ENCODE measurements around the gene RDX.
"Not testable (repeated sequence)": the region's sequence is repeated elsewhere in the genome, so short reads cannot be mapped to it uniquely, and the experiment has no call there.

Gene RDX

GRCh38 chr11:110290591-110291334 lies 5.7 kb downstream of the RDX start:
- FAIRE-seq = peak; percentile 42
- TF ChIP-seq TAF1 (IDR thresholded peaks at IDR 0.05; ENCODE audit: borderline replicate concordance, low read depth, low read length) = no peak
- TF ChIP-seq POLR2A (IDR thresholded peaks at IDR 0.05; ENCODE audit: low read depth, low read length) = no peak
- TF ChIP-seq POLR2AphosphoS5 (IDR thresholded peaks at IDR 0.05; ENCODE audit: low read depth, low read length) = no peak
- no peak for DNase-seq (ENCODE audit: insufficient read length)

GRCh38 chr11:110289472-110289871 lies 6.9 kb downstream of the RDX start:
- DNase-seq (ENCODE audit: insufficient read length) (no peak), FAIRE-seq (no peak)
- TF ChIP-seq POLR2A (IDR thresholded peaks at IDR 0.05; ENCODE audit: low read depth, low read length) = no peak
- no peak for TF ChIP-seq POLR2AphosphoS5 (IDR thresholded peaks at IDR 0.05; ENCODE audit: low read depth, low read length)
- TF ChIP-seq TAF1 (IDR thresholded peaks at IDR 0.05; ENCODE audit: borderline replicate concordance, low read depth, low read length) = no peak

GRCh38 chr11:110287537-110287936 lies 8.9 kb downstream of the RDX start:
- DNase-seq (ENCODE audit: insufficient read length) (no peak), FAIRE-seq (peak; percentile 5)
- TF ChIP-seq POLR2AphosphoS5 (IDR thresholded peaks at IDR 0.05; ENCODE audit: low read depth, low read length) = no peak
- TF ChIP-seq POLR2A (IDR thresholded peaks at IDR 0.05; ENCODE audit: low read depth, low read length) = no peak
- TF ChIP-seq TAF1 (IDR thresholded peaks at IDR 0.05; ENCODE audit: borderline replicate concordance, low read depth, low read length) = no peak

- no peak for FAIRE-seq
- no peak for DNase-seq (ENCODE audit: insufficient read length)
- no peak for TF ChIP-seq TAF1 (IDR thresholded peaks at IDR 0.05; ENCODE audit: borderline replicate concordance, low read depth, low read length)
- TF ChIP-seq POLR2A (IDR thresholded peaks at IDR 0.05; ENCODE audit: low read depth, low read length) = no peak
- no peak for TF ChIP-seq POLR2AphosphoS5 (IDR thresholded peaks at IDR 0.05; ENCODE audit: low read depth, low read length)
Measured at GRCh38 chr11:110286298-110287040, 9.9 kb downstream of the RDX start.

GRCh38 chr11:110283862-110284261 lies 12.6 kb downstream of the RDX start:
- FAIRE-seq = no peak
- no peak for TF ChIP-seq POLR2A (IDR thresholded peaks at IDR 0.05; ENCODE audit: low read depth, low read length)
- no peak for TF ChIP-seq POLR2AphosphoS5 (IDR thresholded peaks at IDR 0.05; ENCODE audit: low read depth, low read length)
- TF ChIP-seq TAF1 (IDR thresholded peaks at IDR 0.05; ENCODE audit: borderline replicate concordance, low read depth, low read length) = no peak
- DNase-seq (ENCODE audit: insufficient read length) = no peak

GRCh38 chr11:110280595-110280994 lies 15.8 kb downstream of the RDX start:
- FAIRE-seq; DNase-seq (ENCODE audit: insufficient read length): not testable (repeated sequence)

- no peak for FAIRE-seq
- TF ChIP-seq POLR2AphosphoS5 (IDR thresholded peaks at IDR 0.05; ENCODE audit: low read depth, low read length) (no peak), TAF1 (IDR thresholded peaks at IDR 0.05; ENCODE audit: borderline replicate concordance, low read depth, low read length) (no peak), POLR2A (IDR thresholded peaks at IDR 0.05; ENCODE audit: low read depth, low read length) (no peak)
- no peak for DNase-seq (ENCODE audit: insufficient read length)
Measured at GRCh38 chr11:110279881-110280280, 16.5 kb downstream of the RDX start.

GRCh38 chr11:110272919-110273318 lies 23.5 kb downstream of the RDX start:
- DNase-seq (ENCODE audit: insufficient read length) (no peak), FAIRE-seq (no peak)
- TF ChIP-seq POLR2AphosphoS5 (IDR thresholded peaks at IDR 0.05; ENCODE audit: low read depth, low read length) (no peak), POLR2A (IDR thresholded peaks at IDR 0.05; ENCODE audit: low read depth, low read length) (no peak), TAF1 (IDR thresholded peaks at IDR 0.05; ENCODE audit: borderline replicate concordance, low read depth, low read length) (no peak)

- FAIRE-seq (peak; percentile 71), DNase-seq (ENCODE audit: insufficient read length) (no peak)
- no peak for TF ChIP-seq POLR2A (IDR thresholded peaks at IDR 0.05; ENCODE audit: low read depth, low read length)
- TF ChIP-seq TAF1 (IDR thresholded peaks at IDR 0.05; ENCODE audit: borderline replicate concordance, low read depth, low read length) = no peak
- no peak for TF ChIP-seq POLR2AphosphoS5 (IDR thresholded peaks at IDR 0.05; ENCODE audit: low read depth, low read length)
Measured at GRCh38 chr11:110269996-110270395, 26.4 kb downstream of the RDX start.

GRCh38 chr11:110268441-110268840 lies 28.0 kb downstream of the RDX start:
- TF ChIP-seq POLR2AphosphoS5 (IDR thresholded peaks at IDR 0.05; ENCODE audit: low read depth, low read length) (no peak), TAF1 (IDR thresholded peaks at IDR 0.05; ENCODE audit: borderline replicate concordance, low read depth, low read length) (no peak), POLR2A (IDR thresholded peaks at IDR 0.05; ENCODE audit: low read depth, low read length) (no peak)
- DNase-seq (ENCODE audit: insufficient read length) = no peak

GRCh38 chr11:110262072-110262403 lies 34.4 kb downstream of the RDX start:
- TF ChIP-seq POLR2A (IDR thresholded peaks at IDR 0.05; ENCODE audit: low read depth, low read length) (no peak), POLR2AphosphoS5 (IDR thresholded peaks at IDR 0.05; ENCODE audit: low read depth, low read length) (no peak), TAF1 (IDR thresholded peaks at IDR 0.05; ENCODE audit: borderline replicate concordance, low read depth, low read length) (no peak)
- peak; percentile 36 for FAIRE-seq
- DNase-seq (ENCODE audit: insufficient read length) = no peak

More at GRCh38 chr11:110268441-110268840, 28.0 kb downstream of the RDX start:
- FAIRE-seq = no peak
